GM23248 (cell line): ENCODE data around the gene KPNA2. TPM values are rescaled to one million over a fixed set of nuclear protein-coding genes. Genes with fewer than 3 reads are reported as not detected.
"Not testable (repeated sequence)": the region's sequence is repeated elsewhere in the genome, so short reads cannot be mapped to it uniquely, and the experiment has no call there.

Experiments
- DNase-seq: peaks from one replicate; pipeline ENCODE4 v3.0.0-alpha.2; 2015
- H2AFZ ChIP-seq: fragments of 200-600 bp; sonication (generic); 2 replicates; pipeline ENCODE4 v1.6.1; 2016; ENCODE audit warnings: antibody characterized with exemption
- H3F3A ChIP-seq: fragments of 200-600 bp; sonication (generic); 2 replicates; pipeline ENCODE4 v1.6.1; 2016; ENCODE audit warnings: mild to moderate bottlenecking, antibody characterized with exemption, mixed run types; ENCODE audit not compliant: insufficient read depth
- H3K27ac ChIP-seq: fragments of 200-600 bp; sonication (generic); 2 replicates; pipeline ENCODE4 v1.5.1; 2016; ENCODE audit warnings: mild to moderate bottlenecking
- H3K27me3 ChIP-seq: fragments of 200-600 bp; sonication (generic); replicated peaks from 2 replicates; pipeline ENCODE4 v1.6.1; 2016; ENCODE audit warnings: mild to moderate bottlenecking; ENCODE audit not compliant: insufficient read depth
- H3K36me3 ChIP-seq: fragments of 200-600 bp; sonication (generic); 2 replicates; pipeline ENCODE4 v1.6.1; 2016; ENCODE audit warnings: low read depth, mild to moderate bottlenecking
- H3K4me1 ChIP-seq: fragments of 200-600 bp; sonication (generic); 2 replicates; pipeline ENCODE4 v1.6.1; 2016; ENCODE audit warnings: mild to moderate bottlenecking; ENCODE audit not compliant: insufficient read depth
- H3K4me2 ChIP-seq: fragments of 200-600 bp; sonication (generic); one replicate; pipeline ENCODE4 v1.6.1; 2016; ENCODE audit warnings: mild to moderate bottlenecking; ENCODE audit not compliant: unreplicated experiment
- H3K4me3 ChIP-seq: fragments of 200-600 bp; sonication (generic); 2 replicates; pipeline ENCODE4 v1.5.1; 2016; ENCODE audit warnings: mild to moderate bottlenecking
- H3K79me2 ChIP-seq: fragments of 200-600 bp; sonication (generic); 2 replicates; pipeline ENCODE4 v1.6.1; 2016; ENCODE audit warnings: mild to moderate bottlenecking; ENCODE audit not compliant: insufficient read depth
- H3K9ac ChIP-seq: fragments of 200-600 bp; sonication (generic); 2 replicates; pipeline ENCODE4 v1.6.1; 2016; ENCODE audit warnings: mild to moderate bottlenecking
- H3K9me2 ChIP-seq: fragments of 200-600 bp; sonication (generic); 2 replicates; pipeline ENCODE4 v1.6.1; 2016; ENCODE audit warnings: mixed run types, mild to moderate bottlenecking, moderate library complexity; ENCODE audit not compliant: insufficient read depth
- H3K9me3 ChIP-seq: fragments of 200-600 bp; sonication (generic); one replicate; pipeline ENCODE4 v1.6.1; 2017; ENCODE audit warnings: low read depth
- H4K20me1 ChIP-seq: fragments of 200-600 bp; sonication (generic); 2 replicates; pipeline ENCODE4 v1.6.0; 2016; ENCODE audit not compliant: insufficient read depth
- EZH2 ChIP-seq: fragments of 200-600 bp; sonication (generic); IDR thresholded peaks from 2 replicates; pipeline ENCODE4 v1.6.1; 2018; ENCODE audit warnings: antibody characterized with exemption, mild to moderate bottlenecking; ENCODE audit not compliant: insufficient read depth, poor library complexity, severe bottlenecking
- EZH2phosphoT487 ChIP-seq: fragments of 200-600 bp; sonication (generic); IDR thresholded peaks from 2 replicates; pipeline ENCODE4 v1.6.1; 2018; ENCODE audit warnings: antibody characterized with exemption, moderate library complexity, mild to moderate bottlenecking, low read depth; ENCODE audit not compliant: insufficient read depth
- WGBS, 2 experiments: methylation state at CpG; one replicate each; pipeline ENCODE4 v1.1.6; 2015 to 2017; ENCODE audit warnings: low lambda C conversion rate in 2 of 2, low coverage in 1 of 2; ENCODE audit errors: missing lambda C conversion rate in 2 of 2; 5-methylcytosine and 5-hydroxymethylcytosine counted together
- in situ Hi-C: fragments of 300-500 bp; cut with MboI; formaldehyde crosslinking; loops from 2 replicates; pipeline ENCODE4 v1.15.0; 2020
- polyA plus RNA-seq: library from polyadenylated mRNA; unstranded; fragments of >200 nt; fragmentation: Nextera tagmentation; extraction: Ambion mirVana; gene quantifications from 2 replicates; pipeline ENCODE4 v1.2.1, GENCODE V29; 2016
- total RNA-seq: library from RNA; depleted of rRNA; stranded (reverse); fragments of >200 nt; shearing (Covaris generic); gene quantifications from 2 replicates; pipeline ENCODE4 v1.2.3, GENCODE V29; 2014

KPNA2 gene
- total and polyA plus RNA-seq, 2 experiments from 2014 or later, result 98.2 to 159 TPM

- H3K79me2 ChIP-seq, result no peaks in the 10 kb centered on the region
- no peak for DNase-seq
- no peak overlapping the region for H3K27ac ChIP-seq
- no peaks in the 10 kb centered on the region for H3K36me3 ChIP-seq
- H3K9ac ChIP-seq, result no peak overlapping the region
- no peaks in the 10 kb centered on the region for H3K4me1 ChIP-seq
- no peak overlapping the region for H3K4me2 ChIP-seq
- no peaks in the 10 kb centered on the region for H3K9me3 ChIP-seq
- WGBS, 2 experiments, result 70 to 71% methylated on average over 4 of the region's 4 CpGs
- in situ Hi-C loops, result no loop called here
- no peak overlapping the region for H2AFZ ChIP-seq
- no peaks in the 10 kb centered on the region for H3K9me2 ChIP-seq
- TF ChIP-seq EZH2 (no peak), EZH2phosphoT487 (no peak)
- no peaks in the 10 kb centered on the region for H3K27me3 ChIP-seq
- no peaks in the 10 kb centered on the region for H4K20me1 ChIP-seq
- H3K4me3 ChIP-seq, result no peak overlapping the region
- H3F3A ChIP-seq, result no peaks in the 10 kb centered on the region
Measured at GRCh38 chr17:68074279-68074678, 38.7 kb downstream of the KPNA2 start.

DNA sequence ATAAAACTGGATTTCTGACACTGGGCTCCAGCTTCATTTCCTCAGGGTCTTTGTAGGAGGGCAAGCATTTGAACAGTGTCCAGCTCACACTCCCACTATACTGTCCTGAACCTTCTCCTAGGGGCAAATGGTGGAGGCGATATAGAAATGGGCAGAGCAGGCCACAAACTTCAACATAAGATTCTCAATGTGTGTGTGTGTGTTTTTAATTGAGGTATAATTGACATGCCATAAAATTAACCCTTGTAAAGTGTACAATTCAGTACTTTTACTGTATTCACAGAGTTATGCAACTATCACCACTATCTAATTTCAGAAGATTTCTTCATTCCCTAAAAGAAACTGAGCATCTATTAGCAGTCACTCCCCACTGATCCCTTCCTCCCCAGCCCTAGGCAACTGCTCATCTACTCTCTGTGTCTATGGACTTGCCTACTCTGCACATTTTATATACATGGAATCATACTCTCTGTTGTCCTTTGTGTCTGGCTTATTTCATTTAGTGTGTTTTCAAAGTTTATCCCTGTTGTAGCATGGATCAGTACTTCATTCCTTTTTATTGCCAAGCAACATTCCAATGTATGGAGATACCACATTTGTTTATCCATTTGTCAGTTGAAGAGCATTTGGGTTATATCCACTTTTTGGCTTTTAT lies 40.5 kb downstream of the KPNA2 start:
- H3K9me2 ChIP-seq, H3K9ac ChIP-seq, H3K27ac ChIP-seq, H3K4me1 ChIP-seq, H3K79me2 ChIP-seq, H3K4me2 ChIP-seq, in situ Hi-C loops, H4K20me1 ChIP-seq, H3K36me3 ChIP-seq, H2AFZ ChIP-seq, H3K27me3 ChIP-seq, H3F3A ChIP-seq, H3K4me3 ChIP-seq, H3K9me3 ChIP-seq: not testable (repeated sequence)
- WGBS, 2 experiments, result 97 to 100% methylated on average over 1 of the region's 1 CpG
- DNase-seq, result peak; percentile 6

DNA sequence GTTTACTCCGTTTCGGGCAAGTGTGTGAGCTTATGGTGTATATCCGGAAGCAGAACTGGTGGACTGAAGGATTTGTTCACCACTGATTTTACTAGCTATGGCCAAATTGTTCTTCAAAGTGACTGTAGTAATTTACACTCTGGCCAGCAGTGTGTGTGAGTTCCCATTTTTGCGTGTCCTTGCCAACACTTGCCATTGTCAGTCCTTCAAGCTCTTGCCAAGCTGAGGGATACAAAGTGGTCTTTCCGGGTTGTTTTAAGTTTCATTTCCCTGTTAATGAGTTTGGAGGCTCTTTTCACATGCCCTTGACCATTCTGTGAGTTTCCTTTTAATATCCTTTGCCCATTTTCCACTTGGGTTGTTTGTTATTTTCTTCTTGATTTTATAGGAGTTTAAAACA lies 42.0 kb downstream of the KPNA2 start:
- WGBS, 2 experiments, result 53 to 72% methylated on average over 5 of the region's 5 CpGs

GRCh38 chr17:68080411-68081150 lies 45.0 kb downstream of the KPNA2 start:
- no peak for TF ChIP-seq EZH2phosphoT487
- TF ChIP-seq EZH2, result no peak
- in situ Hi-C loops, result no loop called here
- no peaks in the 10 kb centered on the region for H3K4me1 ChIP-seq

More for the DNA sequence above, 42.0 kb downstream of the KPNA2 start:
- H3K27ac ChIP-seq, H3K4me1 ChIP-seq, H3K27me3 ChIP-seq, H3K4me3 ChIP-seq, H3K36me3 ChIP-seq, H3K9me2 ChIP-seq, H3F3A ChIP-seq, H2AFZ ChIP-seq, in situ Hi-C loops, H4K20me1 ChIP-seq, H3K4me2 ChIP-seq, H3K79me2 ChIP-seq, DNase-seq, H3K9ac ChIP-seq, H3K9me3 ChIP-seq: not testable (repeated sequence)

DNA sequence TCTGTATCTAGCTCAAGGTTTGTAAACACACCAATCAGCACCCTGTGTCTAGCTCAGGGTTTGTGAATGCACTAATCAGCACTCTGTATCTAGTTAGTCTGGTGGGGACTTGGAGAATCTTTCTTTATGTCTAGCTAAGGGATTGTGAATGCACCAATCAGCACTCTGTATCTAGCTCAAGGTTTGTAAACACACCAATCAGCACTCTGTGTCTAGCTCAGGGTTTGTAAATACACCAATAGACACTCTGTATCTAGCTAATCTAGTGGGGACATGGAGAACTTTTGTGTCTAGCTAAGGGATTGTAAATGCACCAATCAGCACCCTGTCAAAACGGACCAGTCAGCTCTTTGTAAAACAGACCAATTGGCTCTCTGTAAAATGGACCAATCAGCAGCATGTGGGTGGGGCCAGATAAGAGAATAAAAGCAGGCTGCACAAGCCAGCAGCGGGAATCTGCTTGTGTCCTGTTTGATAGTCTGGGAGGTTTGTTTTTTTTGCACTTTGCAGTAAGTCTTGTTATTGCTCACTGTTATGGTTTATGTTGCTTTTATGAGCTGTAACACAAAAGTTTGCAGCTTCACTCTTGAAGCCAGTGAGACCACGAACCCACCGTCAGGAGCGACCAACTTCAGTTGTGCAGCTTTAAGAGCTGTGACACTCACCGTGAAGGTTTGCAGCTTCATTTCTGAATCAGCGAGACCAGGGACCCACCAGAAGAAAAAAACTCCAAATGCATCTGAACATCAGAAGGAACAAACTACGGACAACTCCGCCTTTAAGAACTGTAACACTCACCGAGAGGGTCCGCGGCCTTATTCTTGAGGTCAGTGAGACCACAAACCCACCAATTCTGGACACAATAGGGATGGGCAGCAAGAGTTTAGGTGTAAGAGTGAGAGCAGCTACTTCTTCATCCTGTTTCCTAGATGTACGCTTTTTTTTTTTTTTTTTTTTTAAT lies 46.0 kb downstream of the KPNA2 start:
- H3K27me3 ChIP-seq, H3K36me3 ChIP-seq, DNase-seq, H4K20me1 ChIP-seq, H3K79me2 ChIP-seq, H3F3A ChIP-seq, H3K27ac ChIP-seq, H3K4me3 ChIP-seq, H3K9me2 ChIP-seq, H3K9me3 ChIP-seq, H2AFZ ChIP-seq, H3K9ac ChIP-seq, H3K4me2 ChIP-seq, in situ Hi-C loops, H3K4me1 ChIP-seq: not testable (repeated sequence)
- WGBS, 2 experiments, result 85 to 86% methylated on average over 13 of the region's 13 CpGs

More at GRCh38 chr17:68080411-68081150, 45.0 kb downstream of the KPNA2 start:
- Histone ChIP-seq H4K20me1 (no peaks in the 10 kb centered on the region), H3K9me2 (no peaks in the 10 kb centered on the region), H3K4me2 (no peak overlapping the region), H3K36me3 (no peaks in the 10 kb centered on the region), H3K9ac (no peak overlapping the region), H2AFZ (no peak overlapping the region), H3K9me3 (no peaks in the 10 kb centered on the region), H3K27me3 (no peaks in the 10 kb centered on the region), H3K79me2 (no peaks in the 10 kb centered on the region), H3K4me3 (no peak overlapping the region), H3K27ac (no peak overlapping the region), H3F3A (no peaks in the 10 kb centered on the region)
- WGBS, 2 experiments, result 89 to 94% methylated on average over 21 to 40 of the region's 46 CpGs
- no peak for DNase-seq
